Hepatic stellate cell (primary cell): ENCODE results near the gene ATP8A1.
"Not testable (repeated sequence)": the region's sequence is repeated elsewhere in the genome, so short reads cannot be mapped to it uniquely, and the experiment has no call there.

ENCODE experiments used
- DNase-seq: peaks from one replicate; pipeline ENCODE4 v3.0.0; 2011; ENCODE audit warnings: low spot score

Gene ATP8A1

DNA sequence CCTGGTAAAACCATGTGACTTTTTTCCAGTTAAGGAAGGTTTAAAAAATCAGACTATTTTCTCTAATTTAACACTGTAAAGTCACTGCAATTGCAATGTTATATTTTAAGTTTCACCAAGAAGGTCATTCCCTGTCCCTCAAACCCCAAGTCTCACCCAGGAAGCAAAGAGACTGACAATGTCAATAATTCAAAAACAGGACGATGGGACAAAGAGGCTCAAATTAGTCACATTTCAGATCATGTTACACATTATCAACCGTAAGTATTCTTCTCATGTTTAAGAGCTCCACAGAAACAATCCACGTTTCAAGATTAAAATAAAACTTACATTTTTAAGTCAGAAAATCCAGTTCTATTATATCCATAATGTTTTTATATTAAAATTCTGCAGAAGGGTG, 246.5 kb downstream of the ATP8A1 start:
- DNase-seq, result no peak

DNA sequence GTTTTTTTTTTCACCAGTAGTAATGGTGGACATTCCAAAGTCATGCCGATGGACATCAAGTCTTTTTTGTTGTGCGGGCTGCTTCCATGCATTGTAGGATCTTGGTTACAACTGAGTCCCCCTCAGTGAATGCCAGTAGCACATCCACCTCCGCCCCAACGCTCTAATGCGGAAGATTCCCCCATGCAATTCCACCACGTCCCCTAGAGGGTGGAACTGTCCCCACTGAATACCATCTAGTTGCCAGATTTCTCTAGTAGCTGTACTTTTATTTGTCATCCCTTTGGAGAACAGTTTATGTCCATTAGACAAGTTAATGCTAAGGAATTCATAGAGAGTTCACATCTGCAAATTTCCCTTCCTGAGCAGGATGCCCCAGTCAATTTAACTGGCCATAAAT, 252.9 kb downstream of the ATP8A1 start:
- DNase-seq, result no peak

GRCh38 chr4:42401171-42401570, 255.7 kb downstream of the ATP8A1 start:
- no peak for DNase-seq

GRCh38 chr4:42399393-42399792, 257.5 kb downstream of the ATP8A1 start:
- no peak for DNase-seq

GRCh38 chr4:42398871-42399331, 258.0 kb downstream of the ATP8A1 start:
- no peak for DNase-seq

DNA sequence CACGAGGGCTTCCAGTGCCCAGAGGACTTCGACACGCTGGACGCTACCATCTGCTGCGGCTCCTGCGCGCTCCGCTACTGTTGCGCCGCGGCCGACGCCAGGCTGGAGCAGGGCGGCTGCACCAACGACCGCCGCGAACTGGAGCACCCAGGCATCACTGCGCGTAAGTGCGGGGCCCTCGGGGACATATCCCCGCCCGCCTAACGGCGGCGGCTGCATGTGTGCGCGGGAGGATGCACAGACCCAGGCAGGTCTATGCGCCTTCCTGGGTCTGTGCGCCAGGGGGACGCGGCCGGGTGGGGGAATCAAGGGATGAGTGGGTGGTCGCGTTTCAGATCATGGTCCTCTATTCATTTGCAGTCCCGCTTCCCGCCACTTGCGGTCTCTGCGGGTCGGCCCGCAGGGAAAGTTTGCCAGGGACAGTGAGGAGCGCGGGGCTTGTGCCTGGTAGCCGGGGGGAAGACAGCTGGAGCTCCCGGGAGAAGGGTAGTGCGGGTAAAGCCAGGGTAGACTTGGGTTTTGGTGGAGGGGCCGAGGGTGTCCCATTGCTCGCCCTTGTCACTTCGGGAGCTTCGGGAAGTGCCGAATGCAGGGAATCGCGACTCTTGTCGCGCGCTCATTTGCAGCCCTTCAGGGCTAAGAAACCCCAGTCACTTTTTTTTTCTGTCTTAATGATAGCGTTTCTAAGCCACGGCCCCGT, 258.6 kb downstream of the ATP8A1 start:
- no peak for DNase-seq

DNA sequence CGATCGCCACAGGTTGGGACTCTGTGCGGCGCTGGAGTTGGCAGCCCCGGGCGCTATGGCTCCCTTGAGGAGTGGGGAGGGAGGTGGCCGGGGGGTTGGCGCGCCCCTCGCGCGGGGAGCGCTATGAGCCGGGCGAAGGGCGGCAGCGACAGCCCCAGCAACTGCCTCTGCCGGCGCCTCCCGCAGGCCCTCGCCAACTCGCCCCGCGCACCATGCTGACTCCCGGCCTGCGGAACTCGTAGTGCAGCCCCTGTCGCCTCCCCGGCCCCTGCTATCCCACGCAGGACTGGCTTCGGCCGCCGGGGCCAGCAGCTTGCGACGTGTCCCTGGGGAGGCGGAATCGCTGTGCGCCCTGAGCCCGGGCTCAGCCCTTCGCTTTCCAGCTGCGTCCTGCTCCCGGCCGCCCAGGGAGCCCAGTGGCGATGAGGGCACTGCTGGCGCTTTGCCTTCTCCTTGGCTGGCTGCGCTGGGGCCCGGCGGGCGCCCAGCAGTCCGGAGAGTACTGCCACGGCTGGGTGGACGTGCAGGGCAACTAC, 259.2 kb downstream of the ATP8A1 start:
- DNase-seq, result no peak

GRCh38 chr4:42396752-42397634, 259.9 kb downstream of the ATP8A1 start, which contains the start of gene SHISA3:
TSS of gene SHISA3 (plus strand) at chr4:42397488. CDS start at chr4:42398057, 569 bp downstream.
- DNase-seq, result no peak

DNA sequence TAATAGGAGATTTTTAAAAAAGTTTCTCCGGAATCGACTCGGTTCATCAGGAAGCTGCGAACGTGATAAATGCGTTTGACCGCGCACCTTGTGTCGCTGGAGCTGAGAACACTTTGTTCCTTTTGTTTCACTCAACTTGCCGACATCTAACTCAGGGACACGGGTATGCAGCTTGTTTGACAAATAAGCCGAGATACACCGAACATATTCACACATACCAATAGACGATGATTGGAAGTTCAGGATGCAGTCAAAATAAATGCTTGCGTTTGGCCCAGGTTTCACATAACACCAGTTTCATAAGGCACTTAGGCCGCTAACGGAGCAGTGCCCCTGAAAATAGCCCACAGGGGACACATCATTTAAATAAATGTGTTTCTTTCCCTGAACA, 260.5 kb downstream of the ATP8A1 start:
- DNase-seq, result no peak

DNA sequence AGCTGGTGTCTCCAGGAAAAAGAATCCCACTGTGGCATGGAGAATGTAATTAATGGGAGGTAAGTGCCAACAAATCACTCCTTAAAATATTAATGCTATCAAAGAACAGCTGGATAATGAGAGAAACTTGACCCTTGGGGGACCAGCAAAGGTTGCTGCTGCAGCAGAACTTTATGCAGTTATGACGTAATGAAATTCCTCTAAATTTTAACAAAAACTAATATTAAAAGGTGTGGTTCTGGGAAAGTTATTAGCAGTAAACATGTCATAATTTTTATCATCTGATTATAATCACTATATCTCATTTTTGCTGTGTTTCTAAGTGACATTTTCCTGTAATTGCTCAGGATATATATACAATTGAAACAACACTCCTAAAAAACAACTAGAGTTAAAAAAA, 261.3 kb downstream of the ATP8A1 start:
- DNase-seq, result no peak

DNA sequence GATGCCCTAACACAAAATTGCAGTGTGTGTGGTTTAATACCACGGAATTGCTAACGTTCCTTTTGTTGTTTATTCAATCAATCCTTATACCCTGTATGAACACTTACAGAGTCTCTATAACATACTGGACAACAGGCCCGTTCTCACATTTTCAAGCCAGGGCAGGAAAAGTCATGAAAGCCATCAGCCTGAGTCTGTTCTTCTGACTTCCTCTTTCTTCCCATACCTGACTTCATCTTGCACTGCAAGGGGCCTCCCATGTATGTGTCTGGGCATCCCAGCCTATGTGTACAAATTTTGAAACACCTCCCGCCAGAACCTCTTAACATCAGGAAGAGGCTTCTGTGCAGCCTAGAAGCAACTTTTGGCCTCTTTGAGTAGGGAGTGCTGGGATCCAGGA, 264.5 kb downstream of the ATP8A1 start:
- DNase-seq, result no peak

- no peak for DNase-seq
Measured at GRCh38 chr4:42391981-42392380, 264.9 kb downstream of the ATP8A1 start.

DNA sequence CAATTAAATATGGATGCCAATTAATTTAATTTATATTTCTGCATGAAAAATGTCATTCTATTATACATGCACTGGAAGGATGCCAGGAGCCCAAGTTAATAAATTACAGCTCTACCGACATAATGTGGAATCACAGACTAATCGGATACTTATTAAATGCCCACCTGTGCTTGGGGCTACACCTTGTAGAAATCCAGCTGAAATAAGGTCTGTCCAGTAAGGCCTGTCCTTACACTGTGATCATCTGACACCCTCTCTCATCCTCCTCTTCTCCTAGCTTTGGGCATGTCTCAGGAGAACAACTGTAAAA, 265.6 kb downstream of the ATP8A1 start:
- no peak for DNase-seq

- no peak for DNase-seq
Measured at GRCh38 chr4:42390622-42391354, 266.1 kb downstream of the ATP8A1 start.

- no peak for DNase-seq
Measured at GRCh38 chr4:42385516-42385915, 271.4 kb downstream of the ATP8A1 start.

DNA sequence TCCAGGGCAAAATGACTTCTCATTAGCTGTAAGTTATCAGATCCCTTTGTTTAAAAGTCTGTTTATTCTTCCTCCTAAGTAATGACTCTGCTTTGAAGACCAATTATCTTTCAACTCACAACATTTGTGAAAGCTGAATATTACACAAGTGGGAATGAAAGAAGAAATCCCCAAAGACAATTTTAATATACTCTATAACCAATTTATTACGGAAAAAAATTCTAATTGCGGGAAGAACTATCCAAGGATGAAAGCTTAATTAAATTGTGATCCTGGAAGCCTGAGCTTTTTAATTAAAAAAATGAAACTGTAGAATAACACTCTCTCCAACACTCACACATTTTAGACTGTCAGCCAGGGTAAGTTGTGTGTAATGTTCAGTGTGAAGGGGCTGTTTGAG, 275.2 kb downstream of the ATP8A1 start:
- DNase-seq, result no peak

DNA sequence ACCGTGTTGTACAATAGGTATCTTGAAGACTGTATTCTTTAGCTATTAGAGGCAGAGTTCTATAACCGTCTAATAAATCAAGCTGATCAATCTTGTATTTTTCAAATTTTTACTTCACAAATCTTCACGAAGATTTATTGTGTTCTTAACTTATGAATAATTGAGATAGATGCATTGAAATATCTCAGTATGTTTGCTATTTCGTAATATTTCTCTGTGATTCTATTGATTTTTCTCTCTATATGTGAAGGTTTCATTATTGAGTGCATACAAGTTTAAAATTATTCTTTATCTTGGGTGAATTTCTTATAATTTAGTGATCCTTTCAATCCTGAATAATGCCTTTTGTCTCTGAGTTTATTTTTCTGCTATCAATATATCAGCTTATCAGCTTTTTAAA, 279.4 kb downstream of the ATP8A1 start:
- no peak for DNase-seq

DNA sequence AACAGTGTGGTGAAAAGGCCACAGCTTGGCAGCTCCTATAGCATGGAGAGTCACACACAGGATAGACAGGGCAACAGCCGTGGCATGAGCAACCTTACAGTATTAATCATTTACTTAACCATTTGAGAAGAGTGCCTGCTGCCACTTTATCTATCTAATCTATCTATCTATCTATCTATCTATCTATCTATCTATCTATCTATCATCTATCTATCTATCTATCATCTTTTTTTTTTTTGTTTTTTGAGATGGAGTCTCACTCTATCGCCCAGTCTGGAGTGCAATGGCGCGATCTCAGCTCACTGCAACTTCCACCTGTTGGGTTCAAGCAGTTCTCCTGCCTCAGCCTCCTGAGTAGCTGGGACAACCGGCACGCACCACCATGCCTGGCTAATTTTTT, 284.6 kb downstream of the ATP8A1 start:
- DNase-seq, result not testable (repeated sequence)

DNA sequence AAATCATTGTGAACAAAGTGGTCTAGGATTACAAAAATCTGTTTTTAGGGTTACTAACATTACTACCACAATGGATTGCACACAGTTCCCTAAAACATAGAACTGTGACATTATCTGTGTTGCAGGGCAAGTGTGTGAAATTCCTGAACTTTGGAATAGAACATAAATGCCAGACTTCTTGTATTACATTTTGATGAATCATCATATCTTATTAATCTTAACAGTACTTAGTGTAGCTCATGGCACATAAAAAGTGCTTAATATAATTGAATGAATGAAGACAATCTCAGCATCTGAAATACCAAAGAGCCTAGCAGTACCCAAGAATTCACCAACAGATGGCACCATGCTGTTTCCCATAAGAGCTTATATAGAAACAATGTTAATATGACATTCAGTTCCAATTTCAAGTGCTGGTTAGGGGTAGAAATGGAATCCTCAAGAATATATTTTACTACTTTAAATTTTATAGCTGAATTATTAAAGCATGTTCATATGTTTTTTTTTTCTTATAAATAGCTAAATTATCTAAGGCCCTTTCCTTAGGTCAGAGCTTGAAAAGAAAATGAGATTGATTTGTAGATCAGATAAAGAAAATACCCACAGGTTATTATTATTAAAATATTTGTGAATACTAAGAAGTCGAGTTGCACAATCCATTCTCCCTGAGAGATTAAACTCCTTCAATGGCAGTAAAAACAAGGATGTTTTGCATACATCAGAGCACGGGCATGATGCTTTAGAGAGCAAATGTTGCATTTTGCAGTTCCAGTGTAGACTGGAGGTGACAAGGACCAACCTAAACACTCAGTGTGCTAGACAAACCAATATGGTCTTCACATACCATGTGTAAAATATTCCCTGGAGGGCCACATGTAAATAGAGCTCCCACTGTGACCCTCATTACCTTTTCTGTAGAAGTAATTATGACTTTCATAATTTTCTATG, 285.3 kb downstream of the ATP8A1 start:
- peak; percentile 23 for DNase-seq

DNA sequence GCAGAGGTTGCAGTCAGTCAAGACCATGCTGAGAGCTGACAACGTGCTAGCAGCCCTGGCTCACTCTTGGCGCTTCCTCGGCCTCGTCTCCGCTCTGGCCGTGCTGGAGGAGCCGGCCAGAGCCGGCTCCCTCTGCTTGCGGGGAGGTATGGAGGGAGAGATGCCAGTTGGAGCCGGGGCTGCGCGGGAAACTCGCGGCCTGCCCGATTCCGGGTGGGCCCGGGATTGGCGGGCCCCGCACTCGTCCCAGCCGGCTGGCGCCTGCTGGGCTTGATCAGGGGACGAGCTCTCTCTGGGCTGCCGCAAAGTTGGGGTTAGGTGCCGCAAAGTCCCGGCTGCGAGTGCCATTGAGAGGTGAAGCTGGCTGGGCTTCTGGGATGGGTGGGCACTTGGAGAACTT, 287.4 kb downstream of the ATP8A1 start:
- no peak for DNase-seq

DNA sequence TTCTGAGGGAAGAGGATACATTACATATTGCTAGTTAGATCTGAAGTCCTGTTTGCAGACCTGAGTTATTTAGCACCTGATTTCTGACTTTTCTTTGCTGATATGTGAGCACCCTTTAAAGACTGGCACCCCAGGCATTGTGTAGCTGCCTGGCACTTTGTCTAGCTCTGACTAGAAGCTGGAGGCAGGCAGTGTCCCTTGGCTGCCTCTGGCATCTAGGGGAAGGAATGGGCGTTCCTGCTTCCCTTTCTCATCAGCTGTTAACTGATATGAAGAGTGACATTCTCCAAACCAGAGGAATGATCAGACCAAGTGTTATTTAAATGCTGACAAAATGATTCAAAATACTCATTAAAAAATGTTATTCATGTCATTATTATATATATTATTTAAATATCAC, 289.9 kb downstream of the ATP8A1 start:
- no peak for DNase-seq
